ENCODE results near the gene OXCT1. TPM values are rescaled to one million over a fixed set of nuclear protein-coding genes. Genes with fewer than 3 reads are reported as not detected.
"Not testable (repeated sequence)": the region's sequence is repeated elsewhere in the genome, so short reads cannot be mapped to it uniquely, and the experiment has no call there.

Gene OXCT1
- total and polyA plus RNA-seq, 8 donors: 1.8 to 8.2 (median 3.0) TPM

DNA sequence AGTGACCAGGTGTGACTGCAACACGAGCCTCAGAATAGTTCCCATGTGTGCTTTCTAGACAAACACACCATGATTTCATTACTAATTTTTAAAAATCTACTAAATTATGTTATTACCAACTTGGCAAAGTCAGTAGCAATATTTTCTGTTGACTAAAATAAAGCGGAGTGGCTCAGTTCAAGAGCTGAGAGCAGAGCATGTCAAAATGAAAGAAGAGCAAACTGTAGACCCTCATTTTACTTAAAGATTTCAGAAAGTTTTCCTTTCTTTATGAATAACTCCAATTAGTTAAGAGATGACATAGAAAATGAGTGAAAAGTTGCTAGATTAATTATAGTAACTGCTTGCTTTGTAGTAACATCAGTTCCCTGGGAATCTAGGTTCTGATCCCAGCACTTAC is 17.9 kb downstream of the OXCT1 start:
- 95 to 97% methylated on average over 2 of the region's 2 CpGs for WGBS, 2 donors
- intact Hi-C loops (cut with DNase I): loop anchor here in 2 of 3 donors (10.0 kb wide), 2 partner anchors 203 to 213 kb away; no protein-coding TSS in a partner anchor

GRCh38 chr5:41851116-41851515 is 19.1 kb downstream of the OXCT1 start:
- no peak for TF ChIP-seq CTCF (IDR thresholded peaks at IDR 0.05)
- no peak for ATAC-seq
- WGBS, 2 donors: 41 to 45% methylated on average over 1 of the region's 1 CpG
- FAIRE-seq: no peak
- no peak for DNase-seq
- no peaks in the 10 kb centered on the region for H3K4me1 ChIP-seq
- no peaks in the 10 kb centered on the region for H3K36me3 ChIP-seq
- intact Hi-C loops (cut with DNase I): loop anchor here in 2 of 3 donors (10.0 kb wide), 2 partner anchors 204 to 214 kb away; no protein-coding TSS in a partner anchor
- H3K9me3 ChIP-seq: no peaks in the 10 kb centered on the region
- no peak overlapping the region for H3K4me3 ChIP-seq
- H3K27me3 ChIP-seq: no peaks in the 10 kb centered on the region
- no peak overlapping the region for H3K27ac ChIP-seq

More for the DNA sequence above, 17.9 kb downstream of the OXCT1 start:
- ATAC-seq: no peak
- H3K4me3 ChIP-seq: no peak overlapping the region
- no peaks in the 10 kb centered on the region for H3K36me3 ChIP-seq
- no peak for FAIRE-seq
- TF ChIP-seq CTCF (IDR thresholded peaks at IDR 0.05): no peak
- H3K27me3 ChIP-seq: no peaks in the 10 kb centered on the region
- H3K4me1 ChIP-seq: no peaks in the 10 kb centered on the region
- DNase-seq: no peak
- no peak overlapping the region for H3K27ac ChIP-seq
- H3K9me3 ChIP-seq: no peaks in the 10 kb centered on the region

DNA sequence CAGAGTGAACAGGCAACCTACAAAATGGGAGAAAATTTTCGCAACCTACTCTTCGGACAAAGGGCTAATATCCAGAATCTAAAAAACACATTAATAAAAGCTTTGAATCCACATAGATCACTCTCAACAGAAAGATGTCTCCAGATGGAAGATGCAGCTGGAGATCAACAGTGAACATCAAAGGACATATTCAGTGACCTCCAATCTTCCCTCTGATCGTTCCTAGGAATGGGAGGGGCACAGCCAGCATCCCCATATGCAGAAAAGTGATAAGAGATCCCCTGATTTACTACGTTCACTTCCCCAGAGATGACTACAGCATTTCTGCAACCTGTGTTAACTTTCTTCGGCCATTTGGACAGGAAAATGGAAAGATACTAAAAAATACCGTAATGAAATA is 21.2 kb downstream of the OXCT1 start:
- Histone ChIP-seq H3K4me1 (no peaks in the 10 kb centered on the region), H3K4me3 (no peak overlapping the region), H3K27ac (no peak overlapping the region), H3K9me3 (no peaks in the 10 kb centered on the region), H3K36me3 (no peaks in the 10 kb centered on the region), H3K27me3 (no peaks in the 10 kb centered on the region)
- DNase-seq: no peak
- 86 to 88% methylated on average over 6 of the region's 6 CpGs for WGBS, 2 donors
- ATAC-seq: no peak
- intact Hi-C loops (cut with DNase I): no loop called here
- no peak for FAIRE-seq
- no peak for TF ChIP-seq CTCF (IDR thresholded peaks at IDR 0.05)

DNA sequence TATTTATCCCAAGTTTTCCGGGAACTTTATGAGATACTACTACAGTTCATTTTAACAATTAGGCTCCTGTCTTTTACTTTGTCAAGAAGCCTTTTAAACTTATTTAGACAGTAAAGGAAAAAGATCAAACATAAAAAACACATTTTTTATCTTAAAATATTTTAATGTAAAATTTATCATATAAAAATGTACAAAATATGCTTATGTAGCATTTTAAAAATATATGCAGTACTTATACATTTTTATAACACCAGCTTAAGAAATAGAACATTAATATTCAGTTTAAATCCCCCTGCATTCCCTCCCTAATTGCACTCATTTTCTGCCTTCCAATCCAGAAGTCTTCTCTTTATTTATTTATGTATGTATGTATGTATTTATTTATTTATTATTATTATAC is 24.5 kb downstream of the OXCT1 start:
- not testable (repeated sequence) for ATAC-seq, FAIRE-seq
- WGBS, 2 donors: 91 to 94% methylated on average over 1 of the region's 1 CpG

GRCh38 chr5:41844502-41844901 is 25.7 kb downstream of the OXCT1 start:
- 53 to 63% methylated on average over 3 of the region's 3 CpGs for WGBS, 2 donors
- no peak for DNase-seq
- Histone ChIP-seq H3K4me3 (no peak overlapping the region), H3K27me3 (no peaks in the 10 kb centered on the region), H3K36me3 (no peaks in the 10 kb centered on the region), H3K4me1 (no peaks in the 10 kb centered on the region), H3K9me3 (no peaks in the 10 kb centered on the region), H3K27ac (no peak overlapping the region)
- FAIRE-seq: no peak
- no peak for ATAC-seq
- intact Hi-C loops (cut with DNase I): no loop called here
- TF ChIP-seq CTCF (IDR thresholded peaks at IDR 0.05): no peak

More for the DNA sequence above, 24.5 kb downstream of the OXCT1 start:
- H3K4me1 ChIP-seq; intact Hi-C loops (cut with DNase I); H3K27me3 ChIP-seq; H3K36me3 ChIP-seq; H3K27ac ChIP-seq; DNase-seq; H3K9me3 ChIP-seq; H3K4me3 ChIP-seq: not testable (repeated sequence)
